ENCODE results near the gene ZNHIT6.

GRCh38 chr1:85707990-85708828, at the start of gene ZNHIT6:
- TF ChIP-seq POLR2AphosphoS5 (IDR thresholded peaks at IDR 0.05; ENCODE audit: low read depth, low read length) = peak; percentile 90
- peak in 1 of 2 experiments; percentile 39; a peak in 1 of 4 replicates for TF ChIP-seq REST (IDR thresholded peaks at IDR 0.05; ENCODE audit: insufficient read depth in 1 of 2, low read depth in 2 of 2, low read length in 2 of 2)

Data from PFSK-1 (cell line).